G401.6 (cell line): ENCODE measurements around the gene MATK.
"Not testable (repeated sequence)": the region's sequence is repeated elsewhere in the genome, so short reads cannot be mapped to it uniquely, and the experiment has no call there.

Experiments
- FAIRE-seq: peaks from 2 replicates; lab custom pipeline; 2012; peaks lifted over from hg19 to GRCh38; lab: Jason Lieb, UNC

The MATK gene

GRCh38 chr19:3785938-3786824 is at the start of gene MATK:
MATK (minus strand) TSS chr19:3786381; CDS start chr19:3785135, 1,246 bp downstream.
- no peak for FAIRE-seq

DNA sequence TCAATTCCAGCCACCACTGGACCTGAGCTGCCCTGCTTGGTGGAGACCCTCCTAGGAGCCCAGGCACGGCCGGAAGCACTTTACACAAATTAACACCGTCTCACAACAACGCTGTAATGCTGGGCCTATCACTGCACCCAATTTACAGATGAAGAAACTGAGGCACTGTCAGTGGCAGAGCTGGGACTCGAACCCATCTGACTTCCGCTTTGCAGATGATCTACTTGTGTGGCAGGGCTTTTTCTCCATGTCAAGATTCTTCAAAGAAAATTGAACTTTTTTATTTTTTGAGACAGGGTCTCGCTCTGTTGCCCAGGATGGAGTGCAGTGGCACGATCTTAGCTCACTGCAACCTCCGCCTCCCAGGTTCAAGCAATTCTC is 48.9 kb upstream of the MATK start:
- no peak for FAIRE-seq

GRCh38 chr19:3834349-3835054 is 48.3 kb upstream of the MATK start:
- no peak for FAIRE-seq

DNA sequence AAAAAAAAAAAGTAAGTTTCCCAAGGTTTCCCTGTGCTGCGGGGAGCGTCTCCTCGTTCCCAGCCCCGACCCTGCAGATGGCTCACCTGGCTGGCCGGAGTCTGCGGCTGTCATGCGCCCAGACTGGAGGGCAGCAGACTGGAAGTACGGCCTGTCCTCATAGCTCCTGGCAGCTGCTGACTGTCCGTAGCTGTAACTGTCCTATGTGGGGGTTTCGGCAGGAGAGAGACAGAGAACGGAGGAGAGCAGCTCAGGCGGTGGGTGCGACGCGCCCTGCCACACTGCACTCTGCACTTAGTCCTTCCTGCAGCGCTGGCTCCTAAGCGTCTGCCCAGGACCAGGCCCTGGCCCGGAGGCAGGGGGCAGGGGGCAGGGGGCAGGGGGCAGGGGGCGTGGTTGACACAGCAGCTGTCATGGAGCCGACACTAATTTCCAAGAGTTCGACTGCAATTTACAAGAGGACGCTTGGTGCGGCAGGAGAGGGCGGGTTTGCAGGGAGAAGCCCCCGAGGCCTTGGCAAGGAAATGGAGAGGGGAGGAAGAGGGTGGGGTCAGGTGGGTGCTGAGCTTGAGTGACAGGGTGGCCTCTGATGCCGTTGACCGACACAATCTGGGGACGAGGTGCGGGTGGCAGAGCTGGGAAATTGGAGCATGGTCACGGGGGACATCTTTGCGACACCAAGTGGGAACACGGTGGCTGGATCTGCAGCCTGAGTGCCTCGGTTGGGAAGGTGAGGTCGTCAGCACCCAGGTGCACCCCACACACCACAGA is 47.6 kb upstream of the MATK start:
- FAIRE-seq, result no peak

DNA sequence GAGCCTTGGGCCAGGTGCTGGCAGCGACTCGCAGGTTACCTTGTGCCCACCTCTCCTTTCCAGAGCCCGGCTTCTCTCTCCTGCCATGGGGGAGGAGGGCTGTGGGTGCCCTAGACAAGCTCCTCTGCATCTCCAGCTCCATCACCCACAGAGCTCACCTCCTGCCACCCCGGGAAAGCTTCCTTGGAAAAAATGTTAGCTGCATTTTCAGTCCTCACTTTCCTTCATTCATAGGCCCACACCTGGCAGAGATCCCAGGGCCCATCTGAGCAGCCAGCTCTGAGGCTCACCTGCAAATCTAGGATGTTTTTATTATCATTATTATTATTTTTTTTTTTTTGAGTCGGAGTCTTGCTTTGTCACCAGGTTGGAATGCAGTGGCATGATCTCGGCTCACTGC is 45.8 kb upstream of the MATK start:
- no peak for FAIRE-seq

- no peak for FAIRE-seq
Observed at GRCh38 chr19:3831601-3832000, 45.4 kb upstream of the MATK start.

- no peak for FAIRE-seq
Observed at GRCh38 chr19:3830621-3831589, 44.7 kb upstream of the MATK start.

DNA sequence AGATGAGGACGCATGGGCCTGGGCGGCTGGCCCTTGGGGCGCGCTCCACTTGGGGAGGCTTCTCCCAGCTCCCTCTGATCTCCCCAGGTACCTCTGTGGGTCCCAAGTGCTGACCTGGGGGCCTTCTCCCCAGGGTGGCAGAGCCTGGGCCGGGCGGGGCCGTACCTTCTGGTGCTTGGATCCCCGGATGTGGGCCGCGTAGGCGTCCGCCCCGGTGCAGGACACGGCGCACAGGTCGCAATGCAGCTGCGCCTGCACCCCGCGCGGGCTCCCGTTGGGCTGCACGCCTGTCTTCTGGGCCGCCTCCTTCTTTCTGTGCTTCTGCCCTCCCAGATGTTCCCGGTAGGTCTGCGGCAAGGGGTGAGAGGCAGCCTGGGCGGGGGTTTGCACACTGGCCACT is 41.1 kb upstream of the MATK start:
- FAIRE-seq, result no peak

DNA sequence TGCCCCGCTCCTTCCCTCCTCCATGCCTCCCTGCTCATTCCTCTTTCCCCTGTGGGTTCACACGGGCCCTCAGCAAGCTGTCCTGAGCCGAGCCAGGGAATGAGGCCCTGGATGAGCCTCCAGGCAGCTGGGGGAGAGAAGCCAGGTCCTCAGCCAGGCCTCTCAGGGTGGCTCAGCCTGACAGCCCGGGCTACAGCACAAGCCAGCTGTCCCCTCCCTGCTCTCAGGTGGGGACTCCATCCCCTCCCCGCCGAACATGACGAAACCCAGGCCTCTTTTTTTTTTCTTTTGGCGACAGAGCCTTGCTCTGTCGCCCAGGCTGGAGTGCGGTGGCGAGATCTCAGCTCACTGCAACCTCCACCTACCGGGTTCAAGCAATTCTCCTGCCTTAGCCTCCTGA is 40.0 kb upstream of the MATK start:
- FAIRE-seq, result no peak

DNA sequence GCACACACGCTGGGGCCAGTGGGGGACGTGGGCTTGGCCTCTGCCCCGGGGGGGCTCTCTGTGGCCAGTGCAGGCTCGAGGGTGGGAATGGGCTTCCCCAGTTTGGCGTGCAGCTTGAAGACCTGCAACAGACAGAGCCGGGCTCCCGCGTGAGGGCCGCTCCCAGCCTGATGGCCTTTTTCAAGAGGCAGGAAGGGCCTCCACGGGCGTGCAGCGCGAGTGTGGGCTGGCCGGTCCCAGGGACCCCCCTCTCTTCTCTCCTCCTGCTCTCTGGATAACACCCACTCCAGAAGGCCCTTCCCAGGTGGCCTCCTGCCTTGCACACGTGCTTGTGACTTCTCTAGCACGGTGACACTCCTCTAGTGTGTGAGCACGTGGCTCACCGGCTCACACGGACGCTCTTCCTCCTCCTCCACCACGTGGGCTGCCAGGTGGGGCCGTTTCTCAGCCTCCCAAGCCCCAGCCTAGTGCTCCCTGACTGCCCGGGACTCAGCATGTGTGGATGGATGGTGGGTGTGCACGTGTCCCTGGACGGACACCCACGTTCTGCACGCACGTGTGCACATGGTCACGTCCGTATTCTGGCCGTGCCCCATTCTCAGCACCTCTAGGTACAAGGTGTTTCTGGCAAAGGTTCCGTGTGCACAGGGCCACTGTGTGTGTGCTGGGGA is 39.2 kb upstream of the MATK start:
- no peak for FAIRE-seq

DNA sequence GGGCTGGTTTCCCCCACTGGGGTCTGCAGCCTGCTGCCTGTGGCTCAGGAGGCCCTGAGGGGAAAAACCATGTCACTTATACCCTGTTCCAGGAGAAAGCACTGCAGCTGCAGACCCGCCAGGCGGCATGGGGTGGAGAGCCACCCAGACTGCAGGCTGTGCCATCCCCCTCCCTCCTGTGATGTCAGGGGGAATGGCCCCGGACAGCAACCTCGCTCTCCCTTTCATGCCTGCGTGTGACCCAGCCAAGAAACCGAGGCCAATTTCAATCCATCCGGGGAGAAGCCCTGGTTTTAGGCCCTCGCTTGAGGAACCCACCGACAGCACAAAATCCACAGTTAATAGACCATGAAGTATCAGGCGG is 37.2 kb upstream of the MATK start:
- no peak for FAIRE-seq

- FAIRE-seq, result no peak
Observed at GRCh38 chr19:3822683-3823349, 36.6 kb upstream of the MATK start.

- no peak for FAIRE-seq
Observed at GRCh38 chr19:3821857-3822364, 35.7 kb upstream of the MATK start.

DNA sequence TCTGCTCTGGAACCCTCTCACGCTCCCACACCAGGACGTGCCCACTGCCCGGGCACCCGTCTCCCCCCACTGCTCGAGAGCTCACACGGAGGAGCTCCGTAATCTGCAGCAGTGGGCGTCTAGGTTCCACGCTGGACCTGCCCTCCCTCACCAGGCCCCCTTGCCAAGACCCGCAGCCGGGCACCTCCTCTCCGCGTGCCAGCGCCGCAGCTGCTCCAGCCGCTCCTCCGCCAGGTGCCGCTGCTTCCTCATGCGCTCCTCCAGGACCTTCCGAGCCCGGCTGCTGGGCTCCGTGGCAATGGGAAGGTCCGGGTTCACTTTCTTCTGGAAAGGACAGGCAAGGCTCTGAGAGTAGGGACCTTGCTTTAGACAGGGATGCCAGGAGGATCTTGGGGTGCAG is 35.0 kb upstream of the MATK start:
- FAIRE-seq, result no peak

- FAIRE-seq, result no peak
Observed at GRCh38 chr19:3819989-3820388, 33.8 kb upstream of the MATK start.

- no peak for FAIRE-seq
Observed at GRCh38 chr19:3818918-3819317, 32.7 kb upstream of the MATK start.

DNA sequence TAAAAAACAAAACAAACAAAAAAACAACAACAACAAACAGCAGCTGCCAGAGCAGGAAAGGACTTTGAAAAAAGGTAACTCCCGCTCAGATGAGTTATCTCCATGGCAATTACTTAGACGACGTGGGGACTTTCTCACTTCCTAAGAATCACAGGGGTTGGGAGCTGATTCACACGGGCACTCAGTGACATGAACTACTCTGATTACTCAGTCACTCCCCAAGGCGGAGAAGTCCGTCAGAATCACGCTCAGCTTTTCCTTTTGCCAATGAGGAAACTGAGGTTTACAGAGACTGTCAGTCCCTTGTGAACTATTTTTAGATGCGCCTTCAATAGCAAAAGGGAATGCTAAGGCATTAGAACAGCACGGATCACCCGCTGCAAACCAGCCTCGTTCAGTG is 32.3 kb upstream of the MATK start:
- FAIRE-seq, result no peak

GRCh38 chr19:3817761-3818160 is 31.6 kb upstream of the MATK start:
- FAIRE-seq, result no peak

- FAIRE-seq, result no peak
Observed at GRCh38 chr19:3816566-3817218, 30.5 kb upstream of the MATK start.

- FAIRE-seq, result not testable (repeated sequence)
Observed at GRCh38 chr19:3816148-3816547, 30.0 kb upstream of the MATK start.
